H1 (cell line): ENCODE measurements around the gene MOB2. TPM values are rescaled to one million over a fixed set of nuclear protein-coding genes. Genes with fewer than 3 reads are reported as not detected.

Experiments used
- CTCF ChIA-PET: fragments of 300-600 bp; sonication (Branson Sonifier 250); formaldehyde crosslinking; loops from one replicate; lab custom pipeline; 2021; ENCODE audit not compliant: partially characterized antibody; lab: Charles Lee
- POLR2A ChIA-PET: fragments of 300-600 bp; sonication (Branson Sonifier 250); formaldehyde crosslinking; loops from one replicate; lab custom pipeline; 2021; ENCODE audit warnings: inconsistent platforms; ENCODE audit not compliant: partially characterized antibody; lab: Charles Lee
- DNase-seq, 2 experiments: peaks; one replicate each; pipeline versions ENCODE4 v3.0.0 to v3.0.0-alpha.2; 2010 to 2022; ENCODE audit warnings: low spot score in 2 of 2, low read depth in 1 of 2, mixed read lengths in 1 of 2
- FAIRE-seq: peaks from 2 replicates; lab custom pipeline; 2011; peaks lifted over from hg19 to GRCh38; lab: Jason Lieb, UNC
- H2AFZ ChIP-seq: 2 replicates; pipeline ENCODE4 v1.8.1; 2012; ENCODE audit warnings: low read length, inconsistent platforms
- H2AK5ac ChIP-seq: 2 replicates; pipeline ENCODE4 v1.6.1; 2013; ENCODE audit warnings: low read depth, low read length
- H2BK120ac ChIP-seq: replicated peaks from 2 replicates; pipeline ENCODE3; 2013; ENCODE audit warnings: low read depth, low read length, inconsistent platforms
- H2BK12ac ChIP-seq: 2 replicates; pipeline ENCODE4 v1.6.1; 2013; ENCODE audit warnings: low read depth, low read length
- H2BK15ac ChIP-seq: 2 replicates; pipeline ENCODE4 v1.6.1; 2013; ENCODE audit warnings: low read length
- H2BK20ac ChIP-seq: 2 replicates; pipeline ENCODE4 v1.6.1; 2013; ENCODE audit warnings: low read length
- H2BK5ac ChIP-seq: 2 replicates; pipeline ENCODE4 v1.6.1; 2013; ENCODE audit warnings: low read depth, low read length
- H3K14ac ChIP-seq: 2 replicates; pipeline ENCODE4 v1.6.1; 2013; ENCODE audit warnings: inconsistent platforms; ENCODE audit not compliant: insufficient read length
- H3K18ac ChIP-seq: 2 replicates; pipeline ENCODE4 v1.6.1; 2013; ENCODE audit warnings: low read length; ENCODE audit errors: extremely low read depth
- H3K23ac ChIP-seq: 2 replicates; pipeline ENCODE4 v1.6.1; 2013; ENCODE audit warnings: inconsistent platforms; ENCODE audit not compliant: insufficient read length
- H3K23me2 ChIP-seq: 2 replicates; pipeline ENCODE4 v1.6.1; 2013; ENCODE audit warnings: low read depth, low read length
- H3K27ac ChIP-seq: 2 replicates; pipeline ENCODE4 v1.6.1; 2011; ENCODE audit warnings: low read depth, low read length, inconsistent platforms
- H3K27me3 ChIP-seq, 4 experiments: replicated peaks in 1 of 4; 1 replicate in 1 of 4; 2 replicates in 3 of 4; pipeline versions ENCODE4 v1.6.1 to v1.8.1; 2011 to 2013; ENCODE audit warnings: low read length in 3 of 4, mild to moderate bottlenecking in 3 of 4, inconsistent platforms in 2 of 4, mixed read lengths in 2 of 4, moderate library complexity in 1 of 4; ENCODE audit not compliant: control insufficient read depth in 3 of 4, insufficient read depth in 3 of 4; ENCODE audit errors: extremely low read depth in 1 of 4
- H3K36me3 ChIP-seq, 4 experiments: 2 replicates each; pipeline versions ENCODE4 v1.6.1 to v1.8.1; 2011 to 2013; ENCODE audit warnings: mild to moderate bottlenecking in 4 of 4, low read length in 3 of 4, moderate library complexity in 2 of 4, control low read depth in 1 of 4, inconsistent platforms in 1 of 4; ENCODE audit not compliant: insufficient read depth in 4 of 4, control insufficient read depth in 2 of 4
- H3K4ac ChIP-seq: replicated peaks from 2 replicates; pipeline ENCODE3; 2013; ENCODE audit warnings: low read length, low read depth, mixed read lengths, inconsistent platforms; ENCODE audit not compliant: insufficient read length
- H3K4me1 ChIP-seq, 4 experiments: replicated peaks in 1 of 4; 1 replicate in 1 of 4; 2 replicates in 3 of 4; pipeline versions ENCODE4 v1.6.1 to v1.8.1; 2011 to 2013; ENCODE audit warnings: low read length in 3 of 4, inconsistent platforms in 2 of 4, mixed read lengths in 1 of 4; ENCODE audit not compliant: insufficient read depth in 4 of 4, control insufficient read depth in 3 of 4
- H3K4me2 ChIP-seq, 2 experiments: 2 replicates each; pipeline versions ENCODE4 v1.6.1 to v1.8.1; 2011 to 2013; ENCODE audit warnings: low read depth in 2 of 2, low read length in 2 of 2, control low read depth in 1 of 2, inconsistent platforms in 1 of 2, mild to moderate bottlenecking in 1 of 2; ENCODE audit not compliant: insufficient read depth in 1 of 2
- H3K4me3 ChIP-seq, 4 experiments: fragments of 200-600, 300-600 bp in 1 of 4; sonication (generic), shearing (Covaris generic), sonication (Bioruptor Twin) in 1 of 4; 2 replicates each; pipeline versions ENCODE4 v1.5.1 to v1.8.1; 2011 to 2016; ENCODE audit warnings: low read length in 4 of 4, low read depth in 3 of 4, control low read depth in 2 of 4, inconsistent platforms in 2 of 4, mild to moderate bottlenecking in 2 of 4, mixed read lengths in 1 of 4, moderate library complexity in 1 of 4; ENCODE audit not compliant: insufficient read depth in 2 of 4; ENCODE audit errors: extremely low read depth in 1 of 4
- H3K56ac ChIP-seq: replicated peaks from 2 replicates; pipeline ENCODE3; 2013; ENCODE audit warnings: low read depth, mild to moderate bottlenecking, mixed read lengths, low read length, inconsistent platforms; ENCODE audit not compliant: insufficient read length
- H3K79me1 ChIP-seq: 2 replicates; pipeline ENCODE4 v1.6.1; 2013; ENCODE audit warnings: low read depth, low read length, control low read depth
- H3K79me2 ChIP-seq, 2 experiments: 2 replicates each; pipeline versions ENCODE4 v1.6.1 to v1.8.1; 2012 to 2013; ENCODE audit warnings: low read length in 2 of 2, mild to moderate bottlenecking in 2 of 2, inconsistent platforms in 1 of 2; ENCODE audit not compliant: insufficient read depth in 2 of 2, control insufficient read depth in 1 of 2
- H3K9ac ChIP-seq, 4 experiments: replicated peaks in 1 of 4; 1 replicate in 1 of 4; 2 replicates in 3 of 4; pipeline versions ENCODE4 v1.6.1 to v1.8.1; 2011 to 2013; ENCODE audit warnings: low read depth in 3 of 4, low read length in 3 of 4, control low read depth in 2 of 4, mild to moderate bottlenecking in 2 of 4, moderate library complexity in 2 of 4, inconsistent platforms in 1 of 4; ENCODE audit errors: extremely low read depth in 1 of 4
- H3K9me3 ChIP-seq, 2 experiments: 2 replicates each; pipeline versions ENCODE4 v1.6.1 to v1.8.1; 2012 to 2013; ENCODE audit warnings: mild to moderate bottlenecking in 2 of 2, moderate library complexity in 2 of 2, control low read depth in 1 of 2, inconsistent platforms in 1 of 2, low read depth in 1 of 2, low read length in 1 of 2, mixed read lengths in 1 of 2; ENCODE audit not compliant: insufficient read depth in 2 of 2
- H4K20me1 ChIP-seq, 2 experiments: replicated peaks in 1 of 2; 2 replicates each; pipeline versions ENCODE3 to v1.8.1; 2011 to 2013; ENCODE audit warnings: inconsistent platforms in 2 of 2, low read length in 2 of 2, mild to moderate bottlenecking in 1 of 2; ENCODE audit not compliant: insufficient read depth in 2 of 2, control insufficient read depth in 1 of 2
- H4K5ac ChIP-seq: 2 replicates; pipeline ENCODE4 v1.6.1; 2013; ENCODE audit warnings: low read length, low read depth, mixed read lengths, inconsistent platforms; ENCODE audit not compliant: insufficient read length
- H4K8ac ChIP-seq: 2 replicates; pipeline ENCODE4 v1.8.0; 2013; ENCODE audit warnings: mild to moderate bottlenecking, moderate library complexity, low read length, inconsistent platforms; ENCODE audit not compliant: insufficient read depth; ENCODE audit errors: extremely low read depth
- H4K91ac ChIP-seq: replicated peaks from 2 replicates; pipeline ENCODE3; 2013; ENCODE audit warnings: low read length, mixed read lengths, inconsistent platforms; ENCODE audit not compliant: insufficient read length
- CBX8 ChIP-seq: fragments of 300-800, 300-1000 bp; sonication (generic); IDR thresholded peaks from 2 replicates; pipeline ENCODE4 v1.7.1; 2016; ENCODE audit warnings: low read depth, low read length, borderline replicate concordance
- GTF2F1 ChIP-seq: IDR thresholded peaks from 2 replicates; pipeline ENCODE4 v1.6.1; 2012; ENCODE audit warnings: low read depth, low read length, improper control_type of control experiment, borderline replicate concordance
- HDAC2 ChIP-seq, 2 experiments: fragments of 300-600 bp in 1 of 2; sonication (generic) in 1 of 2; IDR thresholded peaks; 2 replicates each; pipeline ENCODE4 v1.6.1; 2011 to 2012; ENCODE audit warnings: low read depth in 2 of 2, low read length in 2 of 2, mild to moderate bottlenecking in 2 of 2, moderate library complexity in 2 of 2, borderline replicate concordance in 1 of 2, inconsistent platforms in 1 of 2
- KDM4A ChIP-seq: IDR thresholded peaks from one replicate; pipeline ENCODE4 v1.7.1; 2012; ENCODE audit warnings: low read depth, mild to moderate bottlenecking, moderate library complexity, low read length, inconsistent platforms; ENCODE audit not compliant: severe bottlenecking
- NRF1 ChIP-seq: IDR thresholded peaks from 2 replicates; pipeline ENCODE4 v1.6.1; 2011; ENCODE audit warnings: mild to moderate bottlenecking, low read depth, low read length, improper control_type of control experiment
- SP2 ChIP-seq: IDR thresholded peaks from 2 replicates; pipeline ENCODE4 v1.6.1; 2012; ENCODE audit warnings: mild to moderate bottlenecking, low read length, inconsistent platforms
- SP4 ChIP-seq: IDR thresholded peaks from 2 replicates; pipeline ENCODE4 v1.6.1; 2012; ENCODE audit warnings: low read length, inconsistent platforms
- TCF12 ChIP-seq: IDR thresholded peaks from 2 replicates; pipeline ENCODE4 v1.6.1; 2011; ENCODE audit warnings: low read depth, mild to moderate bottlenecking, low read length
- WGBS, 2 experiments: shearing (Covaris generic) in 1 of 2; methylation state at CpG; one replicate each; pipeline versions ENCODE4 v1.1.6 to v1.1.7; 2013 to 2015; ENCODE audit warnings: low lambda C conversion rate in 2 of 2, mixed read lengths in 2 of 2, inconsistent platforms in 1 of 2, low coverage in 1 of 2, missing lambda C conversion rate in 1 of 2; ENCODE audit not compliant: insufficient replicate concordance in 2 of 2, insufficient coverage in 1 of 2, insufficient read length in 1 of 2; ENCODE audit errors: extremely low coverage in 1 of 2, missing lambda C conversion rate in 1 of 2; 5-methylcytosine and 5-hydroxymethylcytosine counted together
- polyA plus RNA-seq, 7 experiments: library from polyadenylated mRNA; depleted of rRNA in 3 of 7; stranded (reverse) in 5 of 7; unstranded in 2 of 7; fragments of >200 nt in 5 of 7; fragments of 200-250 nt in 2 of 7; gene quantifications; 1 replicate in 5 of 7; 2 replicates in 1 of 7; 4 replicates in 1 of 7; pipeline versions ENCODE4 v1.2.1 to v1.2.3, GENCODE V29; 2011 to 2013; ENCODE audit warnings: missing spikeins in 2 of 7, mixed read lengths in 2 of 7
- total RNA-seq: library from RNA; stranded (reverse); fragmentation: NEBNext Ultra II Directional; extraction: Animal tissue kit (Norgen Biotek cat#: 25700); gene quantifications from 2 replicates; pipeline ENCODE4 v1.2.1, GENCODE V29; 2021

The MOB2 gene
- total and polyA plus RNA-seq, 2 of the 8 experiments (the other 6 are each of a cell fraction or from before 2014, with no cell fraction given) = 18.6 to 28.2 TPM

- peaks cover 1 to 3% (median 3%) of the 10 kb centered on the region in 4 experiments; a peak in 5 of 7 replicates for H3K4me1 ChIP-seq
- CTCF ChIA-PET = interaction anchor here (2.0 kb wide), 1 partner anchor 11 kb away, joined by 7 read pairs; no protein-coding TSS in a partner anchor
- POLR2A ChIA-PET = no interaction called here
- no peak overlapping the region for H3K18ac ChIP-seq
- H2BK20ac ChIP-seq = no peak overlapping the region
- H3K79me1 ChIP-seq = peaks cover 18% of the 10 kb centered on the region
- H3K4me3 ChIP-seq = no peak overlapping the region
- no peak overlapping the region for H3K4me2 ChIP-seq
- H4K8ac ChIP-seq = no peak overlapping the region
- H3K27ac ChIP-seq = no peak overlapping the region
- peaks cover 3 to 30% of the 10 kb centered on the region in 2 experiments; a peak in 3 of 4 replicates for H3K79me2 ChIP-seq
- FAIRE-seq (no peak), DNase-seq (no peak)
- no peak overlapping the region for H2BK120ac ChIP-seq
- no peak overlapping the region for H4K91ac ChIP-seq
- no peak overlapping the region for H3K4ac ChIP-seq
- TF ChIP-seq TCF12 (no peak), SP2 (no peak), CBX8 (no peak), HDAC2 (IDR thresholded peaks at IDR 0.05; ENCODE audit: borderline replicate concordance in 1 of 2, low read depth in 2 of 2, low read length in 2 of 2) (no peak), NRF1 (no peak), GTF2F1 (no peak), KDM4A (no peak), SP4 (no peak)
- TF ChIP-seq, all 59 proteins: peak for 0
- H2BK5ac ChIP-seq = no peak overlapping the region
- no peaks in the 10 kb centered on the region for H3K36me3 ChIP-seq
- no peak overlapping the region for H3K9ac ChIP-seq
- no peak overlapping the region for H3K23ac ChIP-seq
- H3K23me2 ChIP-seq = 0 out of 2 replicates have a peak, but pooled peaks cover 5% of the 10 kb centered on the region
- no peak overlapping the region for H2BK12ac ChIP-seq
- H2AFZ ChIP-seq = no peak overlapping the region
- no peak overlapping the region for H4K5ac ChIP-seq
- H2AK5ac ChIP-seq = no peak overlapping the region
- WGBS, 2 experiments = 82% methylated on average over 3 of the region's 3 CpGs; no CpG with 5 or more reads in 1 of the 2 experiments
- no peaks in the 10 kb centered on the region for H3K27me3 ChIP-seq
- H2BK15ac ChIP-seq = no peak overlapping the region
- H3K14ac ChIP-seq = no peak overlapping the region
- peaks cover 2 to 6% of the 10 kb centered on the region in 2 experiments; a peak in 2 of 4 replicates for H3K9me3 ChIP-seq
- peaks cover 2 to 13% of the 10 kb centered on the region in 2 experiments for H4K20me1 ChIP-seq
- no peak overlapping the region for H3K56ac ChIP-seq
Measured at GRCh38 chr11:1494650-1495049, 8.1 kb upstream of the MOB2 start.
